Lower leg skin (tissue), 3 donors: ENCODE data around the gene GRB10.

Experiments
- CTCF ChIP-seq, 3 donors: fragments of 450-650 bp; IDR thresholded peaks; one replicate each; pipeline ENCODE4 v1.5.1; 2016; ENCODE audit warnings: antibody characterized with exemption in 3 of 3, mild to moderate bottlenecking in 3 of 3, moderate library complexity in 2 of 3
- POLR2A ChIP-seq, 2 donors: fragments of 450-650 bp; IDR thresholded peaks; one replicate each; pipeline ENCODE4 v1.6.1; 2016 to 2017; ENCODE audit warnings: antibody characterized with exemption in 2 of 2, mild to moderate bottlenecking in 1 of 2, moderate library complexity in 1 of 2

- no peak for TF ChIP-seq CTCF (IDR thresholded peaks at IDR 0.05)
- no peak for TF ChIP-seq POLR2A (IDR thresholded peaks at IDR 0.05)
Observed at GRCh38 chr7:50671386-50671785, 111.3 kb downstream of the GRB10 start.
